Stimulated activated CD8-positive, alpha-beta memory T cell treated with anti-CD3 and anti-CD28 coated beads, Interleukin-7, amount 100 ng/mL, for 4 hours (primary cell): ENCODE measurements around the gene COL24A1.
"Not testable (repeated sequence)": the region's sequence is repeated elsewhere in the genome, so short reads cannot be mapped to it uniquely, and the experiment has no call there.

Experiments used
- DNase-seq, 2 donors: peaks; one replicate each; pipeline ENCODE4 v3.0.0-alpha.2; 2020; ENCODE audit warnings: low read depth in 2 of 2

COL24A1 gene

DNA sequence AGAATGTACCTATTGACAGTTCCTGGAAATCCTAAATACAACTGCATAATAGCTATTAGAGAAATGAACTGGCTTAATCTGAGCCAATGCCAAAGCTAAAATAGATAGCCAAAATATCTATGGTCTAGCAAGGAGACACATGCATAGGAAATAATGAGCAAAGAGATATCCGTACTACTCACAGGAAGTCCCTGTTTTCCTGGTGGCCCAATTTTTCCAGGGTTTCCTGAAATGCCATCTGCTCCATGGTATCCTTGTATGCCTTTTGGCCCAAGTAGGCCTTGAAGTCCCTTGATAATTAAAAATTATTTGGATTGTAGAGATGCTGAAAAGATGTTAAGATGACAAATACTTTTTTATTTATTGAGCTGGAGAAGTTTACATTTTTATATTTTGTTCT, 340.0 kb downstream of the COL24A1 start:
- no peak for DNase-seq

GRCh38 chr1:85815906-85816305, 340.7 kb downstream of the COL24A1 start:
- no peak for DNase-seq

GRCh38 chr1:85806236-85806965, 350.2 kb downstream of the COL24A1 start:
- no peak for DNase-seq

GRCh38 chr1:85801520-85801919, 355.1 kb downstream of the COL24A1 start:
- no peak for DNase-seq

GRCh38 chr1:85799737-85800136, 356.8 kb downstream of the COL24A1 start:
- DNase-seq: no peak

GRCh38 chr1:85798419-85798818, 358.2 kb downstream of the COL24A1 start:
- no peak for DNase-seq

DNA sequence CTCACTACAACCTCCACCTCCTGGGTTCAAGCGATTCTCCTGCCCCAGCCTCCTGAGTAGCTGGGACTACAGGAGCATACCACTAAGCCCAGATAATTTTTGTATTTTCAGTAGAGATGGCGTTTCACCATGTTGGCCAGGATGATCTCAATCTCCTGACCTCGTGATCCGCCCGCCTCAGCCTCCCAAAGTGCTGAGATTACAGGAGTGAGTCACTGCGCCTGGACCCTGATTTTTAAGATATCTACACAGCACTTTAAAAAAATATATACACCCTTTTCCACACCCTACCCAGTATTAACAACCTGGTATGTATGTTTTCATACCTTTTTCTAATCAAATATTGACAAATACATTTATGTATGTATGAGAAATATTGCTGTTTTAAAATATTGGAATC, 379.6 kb downstream of the COL24A1 start:
- not testable (repeated sequence) for DNase-seq

DNA sequence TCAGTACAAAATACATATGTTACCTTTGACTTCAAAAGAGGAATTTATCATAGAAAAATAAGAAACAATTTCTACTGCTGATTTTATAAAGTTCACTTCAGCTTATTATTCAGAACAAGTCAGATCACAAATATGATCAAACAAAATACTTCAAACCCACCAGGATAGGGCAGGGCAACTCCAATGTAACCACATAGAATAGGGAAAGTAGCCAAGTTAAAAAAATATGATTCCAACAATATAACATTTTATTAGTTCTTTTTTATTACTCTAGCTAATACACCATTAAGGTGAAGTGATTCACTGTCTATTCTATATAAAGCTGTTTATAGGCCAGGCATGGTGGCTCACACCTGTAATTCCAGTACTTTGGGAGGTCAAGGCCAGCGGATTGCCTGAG, 393.8 kb downstream of the COL24A1 start:
- no peak for DNase-seq

DNA sequence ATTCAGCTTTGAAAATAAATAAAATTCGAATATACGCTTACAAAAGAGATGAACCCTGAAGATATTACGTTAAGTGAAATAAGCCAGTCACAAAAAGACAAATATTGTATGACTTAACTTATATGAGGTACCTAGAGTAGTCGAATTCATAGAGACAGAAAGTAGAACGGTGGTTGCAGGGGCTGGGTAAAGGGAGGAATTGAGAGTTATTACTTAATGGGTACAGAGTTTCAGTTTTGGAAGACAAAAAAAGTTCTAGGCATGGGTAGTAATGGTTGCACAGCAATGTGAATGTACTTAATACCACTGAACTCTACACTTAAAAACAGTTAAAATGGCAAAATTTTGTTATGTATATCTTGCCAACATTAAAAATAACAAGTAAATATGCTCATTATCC, 399.7 kb downstream of the COL24A1 start:
- no peak for DNase-seq

GRCh38 chr1:85748120-85748519, 408.5 kb downstream of the COL24A1 start:
- DNase-seq: no peak

DNA sequence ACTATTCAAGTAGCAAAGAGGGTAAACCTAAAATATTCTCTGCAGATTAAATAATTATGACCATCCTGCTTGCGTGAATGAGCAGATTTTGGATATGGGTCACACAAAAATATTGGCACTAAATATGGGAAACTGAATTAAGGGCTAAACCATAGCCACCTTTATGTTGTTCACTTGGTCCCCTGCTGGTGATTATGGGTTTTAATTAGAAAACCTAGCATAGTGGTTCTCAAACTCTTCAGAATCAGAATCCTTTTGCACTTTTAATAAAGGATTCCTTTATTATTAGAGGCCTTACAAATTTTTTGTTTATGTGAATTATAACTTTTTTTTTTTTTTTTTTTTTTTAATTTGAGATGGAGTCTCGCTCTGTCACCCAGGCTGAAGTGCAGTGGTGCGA, 409.8 kb downstream of the COL24A1 start:
- DNase-seq: no peak

- DNase-seq: no peak
Measured at GRCh38 chr1:85743814-85744213, 412.8 kb downstream of the COL24A1 start.

GRCh38 chr1:85734931-85735330, 421.6 kb downstream of the COL24A1 start:
- DNase-seq: no peak

- DNase-seq: no peak
Measured at GRCh38 chr1:85718678-85719340, 437.8 kb downstream of the COL24A1 start.

DNA sequence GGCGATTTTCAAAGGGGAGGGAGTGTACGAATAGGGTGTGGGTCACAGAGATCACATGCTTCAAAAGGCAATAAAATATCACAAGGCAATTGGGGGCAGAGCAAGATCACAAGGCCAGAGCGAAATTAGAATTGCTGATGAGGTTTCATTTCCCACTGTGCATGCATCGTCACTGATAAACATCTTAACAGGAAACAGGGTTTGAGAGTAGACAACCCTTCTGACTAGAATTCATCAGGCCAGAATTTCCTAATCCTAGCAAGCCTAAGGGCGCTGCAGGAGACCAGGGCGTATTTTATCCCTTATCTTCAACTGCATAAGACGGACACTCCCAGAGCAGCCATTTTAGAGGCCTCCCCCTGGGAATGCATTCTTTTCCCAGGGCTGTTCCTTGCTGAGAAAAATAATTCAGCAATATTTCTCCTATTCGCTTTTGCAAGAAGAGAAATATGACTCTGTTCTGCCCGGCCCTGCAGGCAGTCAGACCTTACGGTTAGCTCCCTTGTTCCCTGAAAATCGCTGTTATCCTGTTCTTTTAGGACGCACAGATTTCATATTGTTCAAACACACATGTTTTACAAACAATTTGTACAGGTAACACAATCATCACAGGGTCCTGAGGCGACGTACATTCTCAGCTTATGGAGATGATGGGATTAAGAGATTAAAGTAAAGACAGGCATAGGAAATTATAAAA, 442.0 kb downstream of the COL24A1 start:
- not testable (repeated sequence) for DNase-seq

- DNase-seq: no peak
Measured at GRCh38 chr1:85708829-85709227, 447.7 kb downstream of the COL24A1 start.

DNA sequence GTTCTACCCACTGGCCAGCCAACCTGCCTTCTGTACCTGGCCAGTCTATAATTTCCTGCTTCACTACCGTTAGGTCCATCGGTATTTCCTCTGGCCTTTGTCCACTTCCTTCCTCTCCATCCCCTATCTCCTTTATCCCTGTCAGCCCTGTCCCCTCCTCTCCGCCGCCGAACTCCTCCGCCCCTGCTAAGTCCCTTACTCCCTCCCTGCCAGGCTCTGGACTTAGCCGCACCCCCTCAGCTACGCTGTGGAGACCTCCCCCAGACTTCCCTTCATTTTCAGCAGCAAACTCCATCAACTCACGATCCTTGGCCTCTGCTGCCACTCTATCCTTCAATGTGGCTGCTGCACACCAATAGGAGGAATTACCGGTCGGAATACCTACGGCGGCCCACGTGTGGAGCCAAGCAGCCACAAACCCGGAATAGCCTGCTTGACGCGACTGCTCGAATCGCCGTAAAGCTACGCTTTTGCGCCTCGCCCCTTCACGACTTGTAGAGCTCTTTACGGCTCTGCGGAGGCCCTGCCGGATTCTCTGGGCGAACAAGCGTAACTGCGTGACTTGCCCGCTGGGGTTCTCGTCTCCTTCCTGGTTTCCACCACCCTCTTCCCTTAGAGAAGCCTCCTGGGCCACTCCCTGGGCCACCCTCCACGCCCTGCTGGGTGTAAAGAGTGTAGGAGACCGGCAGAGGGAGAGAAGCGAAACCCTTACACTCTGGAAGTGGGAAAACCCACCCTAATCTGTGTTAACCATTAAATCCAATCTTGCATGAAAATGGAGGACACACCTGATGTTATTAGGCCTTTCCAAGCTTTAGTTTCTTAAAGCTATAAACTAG, 448.4 kb downstream of the COL24A1 start, which contains the start of gene ZNHIT6:
Gene ZNHIT6, minus strand, starts transcription at position 444 of the 839 bp plus-strand sequence. Its CDS starts 149 bp downstream, at position 295.
- DNase-seq: peak; percentile 76 to 81

DNA sequence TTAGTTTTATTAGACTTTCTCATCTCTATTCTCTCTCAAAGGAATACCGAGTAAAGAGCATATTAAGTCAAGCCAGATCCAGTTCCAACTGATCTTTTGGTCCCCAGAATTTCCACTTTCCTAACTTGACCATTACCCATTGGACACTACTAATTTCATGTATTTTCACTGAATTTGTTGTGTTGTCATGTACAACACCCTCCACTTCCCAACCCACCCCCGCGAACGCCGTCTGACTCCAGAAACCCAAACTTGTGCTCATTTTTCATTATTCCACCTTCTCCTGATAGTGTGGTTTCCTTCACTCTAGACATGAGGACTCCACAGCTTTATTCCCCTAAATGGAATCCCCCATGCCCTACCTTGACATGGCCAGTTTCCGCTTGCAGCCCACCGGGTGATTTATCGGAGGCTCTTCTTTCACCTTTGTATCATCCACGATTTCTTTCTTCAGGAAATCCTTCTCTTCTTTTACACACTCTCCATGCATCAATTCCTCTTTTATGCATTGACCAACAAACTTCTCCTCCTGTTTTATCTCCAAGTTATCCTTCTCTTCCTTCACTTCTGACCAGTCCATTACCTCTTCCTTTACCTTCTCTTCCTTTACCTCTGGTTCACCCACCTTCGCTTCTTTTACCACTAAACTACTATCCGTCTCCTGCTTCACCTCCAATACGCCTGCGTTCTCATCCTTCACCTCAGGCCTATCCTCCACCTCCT, 449.1 kb downstream of the COL24A1 start:
- DNase-seq: no peak

GRCh38 chr1:85705940-85706339, 450.6 kb downstream of the COL24A1 start:
- no peak for DNase-seq

DNA sequence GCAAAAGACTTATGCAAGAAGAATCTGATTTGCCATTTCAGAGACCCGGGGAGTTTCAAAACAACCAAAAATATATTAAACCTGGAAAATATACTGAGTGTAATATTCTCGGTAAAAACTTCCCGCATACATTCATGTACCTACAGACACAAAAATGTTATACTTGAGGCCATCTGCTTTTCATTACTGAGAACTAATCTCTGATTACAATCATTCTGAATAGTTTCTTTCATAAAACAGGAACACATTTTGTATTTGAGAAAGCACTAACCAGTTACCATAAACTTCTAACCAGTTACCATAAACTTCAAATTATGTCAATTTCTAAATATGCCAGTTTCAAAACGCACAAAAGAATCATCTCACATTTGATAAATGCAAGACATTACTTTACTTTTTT, 456.1 kb downstream of the COL24A1 start:
- no peak for DNase-seq

- no peak for DNase-seq
Measured at GRCh38 chr1:85697895-85698294, 458.7 kb downstream of the COL24A1 start.
